Astrocyte (in vitro differentiated cells and primary cell): ENCODE measurements around the gene DGKI.

ENCODE experiments used
- EZH2 ChIP-seq: IDR thresholded peaks from 2 replicates; pipeline ENCODE4 v1.6.1; 2012; ENCODE audit warnings: mild to moderate bottlenecking, low read length, inconsistent platforms; ENCODE audit not compliant: insufficient read depth
- TF ChIP-seq, protein P1 (sequence below): IDR thresholded peaks from 2 replicates; pipeline ENCODE4 v1.5.1; 2011; ENCODE audit warnings: low read depth, mild to moderate bottlenecking, inconsistent platforms, low read length, moderate library complexity; ENCODE audit not compliant: insufficient read depth

DNA sequence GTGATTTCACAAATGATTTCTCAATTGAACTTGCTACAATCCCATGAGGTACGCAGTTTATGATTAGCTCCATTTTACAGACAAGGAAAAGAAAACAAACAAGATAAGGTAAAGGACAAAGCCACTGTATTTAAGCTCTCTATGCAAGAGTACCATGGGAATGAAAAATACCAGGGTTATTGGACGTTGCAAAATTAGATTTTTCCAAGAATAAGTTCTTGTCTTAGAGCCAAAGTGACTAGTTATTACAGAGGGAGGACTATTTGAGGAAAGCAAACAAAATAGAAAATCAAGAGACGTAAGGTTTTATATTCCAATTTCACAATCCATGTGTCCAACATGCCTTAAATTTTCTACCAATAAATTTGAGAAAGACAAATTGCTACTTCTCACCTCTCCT lies 405.3 kb downstream of the DGKI start:
- no peak for TF ChIP-seq EZH2
- TF ChIP-seq, protein P1, sequence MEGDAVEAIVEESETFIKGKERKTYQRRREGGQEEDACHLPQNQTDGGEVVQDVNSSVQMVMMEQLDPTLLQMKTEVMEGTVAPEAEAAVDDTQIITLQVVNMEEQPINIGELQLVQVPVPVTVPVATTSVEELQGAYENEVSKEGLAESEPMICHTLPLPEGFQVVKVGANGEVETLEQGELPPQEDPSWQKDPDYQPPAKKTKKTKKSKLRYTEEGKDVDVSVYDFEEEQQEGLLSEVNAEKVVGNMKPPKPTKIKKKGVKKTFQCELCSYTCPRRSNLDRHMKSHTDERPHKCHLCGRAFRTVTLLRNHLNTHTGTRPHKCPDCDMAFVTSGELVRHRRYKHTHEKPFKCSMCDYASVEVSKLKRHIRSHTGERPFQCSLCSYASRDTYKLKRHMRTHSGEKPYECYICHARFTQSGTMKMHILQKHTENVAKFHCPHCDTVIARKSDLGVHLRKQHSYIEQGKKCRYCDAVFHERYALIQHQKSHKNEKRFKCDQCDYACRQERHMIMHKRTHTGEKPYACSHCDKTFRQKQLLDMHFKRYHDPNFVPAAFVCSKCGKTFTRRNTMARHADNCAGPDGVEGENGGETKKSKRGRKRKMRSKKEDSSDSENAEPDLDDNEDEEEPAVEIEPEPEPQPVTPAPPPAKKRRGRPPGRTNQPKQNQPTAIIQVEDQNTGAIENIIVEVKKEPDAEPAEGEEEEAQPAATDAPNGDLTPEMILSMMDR, result no peak
